OCI-LY3 (cell line): Measurements from ENCODE around the gene MRPS22.

Experiments
- H2AFZ ChIP-seq: fragments of 200-600, 300-600 bp; shearing (Covaris generic); 2 replicates; pipeline ENCODE4 v1.6.0; 2014; ENCODE audit warnings: antibody characterized with exemption, low read depth, low read length
- H3K27ac ChIP-seq: fragments of 200-600, 300-600 bp; sonication (generic); 2 replicates; pipeline ENCODE4 v1.5.1; 2014; ENCODE audit warnings: mild to moderate bottlenecking, low read length, moderate library complexity, mixed read lengths
- H3K27me3 ChIP-seq: fragments of 200-600, 300-600 bp; sonication (generic); 2 replicates; pipeline ENCODE4 v1.6.1; 2014; ENCODE audit warnings: low read depth, low read length, mixed read lengths
- H3K36me3 ChIP-seq: fragments of 200-600, 300-600 bp; sonication (generic); replicated peaks from 2 replicates; pipeline ENCODE3; 2014; ENCODE audit warnings: low read depth, low read length, mixed read lengths
- H3K4me1 ChIP-seq: fragments of 300-600, 200-600 bp; sonication (generic); 2 replicates; pipeline ENCODE4 v1.6.1; 2014; ENCODE audit warnings: low read length, mixed read lengths
- H3K4me2 ChIP-seq: fragments of 200-600, 300-600 bp; sonication (generic); 2 replicates; pipeline ENCODE4 v1.6.1; 2014; ENCODE audit warnings: low read length, mixed read lengths
- H3K4me3 ChIP-seq: fragments of 300-600, 200-600 bp; sonication (generic); 2 replicates; pipeline ENCODE4 v1.5.1; 2014; ENCODE audit warnings: antibody characterized with exemption, mild to moderate bottlenecking, low read length, moderate library complexity
- H3K79me2 ChIP-seq: fragments of 300-600, 200-600 bp; shearing (Covaris generic); 2 replicates; pipeline ENCODE4 v1.6.1; 2014; ENCODE audit warnings: mild to moderate bottlenecking, low read length, mixed read lengths
- H3K9ac ChIP-seq: fragments of 300-600, 200-600 bp; shearing (Covaris generic); 2 replicates; pipeline ENCODE4 v1.6.0; 2014; ENCODE audit warnings: mild to moderate bottlenecking, low read length, moderate library complexity
- H3K9me3 ChIP-seq: fragments of 200-600, 300-600 bp; shearing (Covaris generic); 2 replicates; pipeline ENCODE4 v1.6.1; 2014; ENCODE audit warnings: low read length, mixed read lengths; ENCODE audit not compliant: insufficient read depth
- H4K20me1 ChIP-seq: fragments of 200-600, 300-600 bp; sonication (generic); 2 replicates; pipeline ENCODE4 v1.6.1; 2016; ENCODE audit warnings: low read length, mixed read lengths; ENCODE audit not compliant: insufficient read depth
- CTCF ChIP-seq: fragments of 200-600, 300-600 bp; sonication (generic); IDR thresholded peaks from 2 replicates; pipeline ENCODE4 v1.5.1; 2014; ENCODE audit warnings: antibody characterized with exemption, low read length, low read depth
- EZH2phosphoT487 ChIP-seq: fragments of 200-600 bp; shearing (Covaris generic); IDR thresholded peaks from 2 replicates; pipeline ENCODE4 v1.6.1; 2018; ENCODE audit warnings: antibody characterized with exemption, mixed run types, low read depth

MRPS22 gene

GRCh38 chr3:139317215-139317614 lies 26.6 kb upstream of the MRPS22 start:
- TF ChIP-seq CTCF, result no peak
- no peak for TF ChIP-seq EZH2phosphoT487
- H3K9ac ChIP-seq, result no peak overlapping the region
- H3K4me2 ChIP-seq, result no peak overlapping the region
- no peak overlapping the region for H3K4me3 ChIP-seq
- H3K9me3 ChIP-seq, result no peaks in the 10 kb centered on the region
- no peak overlapping the region for H3K27ac ChIP-seq
- no peaks in the 10 kb centered on the region for H3K79me2 ChIP-seq
- H3K27me3 ChIP-seq, result peaks cover 37% of the 10 kb centered on the region
- H3K4me1 ChIP-seq, result no peaks in the 10 kb centered on the region
- H3K36me3 ChIP-seq, result no peaks in the 10 kb centered on the region
- H4K20me1 ChIP-seq, result no peaks in the 10 kb centered on the region
- H2AFZ ChIP-seq, result no peak overlapping the region

GRCh38 chr3:139317660-139318430 lies 26.0 kb upstream of the MRPS22 start:
- Histone ChIP-seq H2AFZ (no peak overlapping the region), H3K9ac (no peak overlapping the region), H3K36me3 (no peaks in the 10 kb centered on the region), H3K4me3 (no peak overlapping the region), H3K9me3 (no peaks in the 10 kb centered on the region), H3K4me1 (no peaks in the 10 kb centered on the region), H3K79me2 (no peaks in the 10 kb centered on the region), H3K27ac (no peak overlapping the region), H4K20me1 (no peaks in the 10 kb centered on the region), H3K27me3 (peaks cover 37% of the 10 kb centered on the region), H3K4me2 (no peak overlapping the region)
- TF ChIP-seq EZH2phosphoT487, result no peak
- TF ChIP-seq CTCF, result no peak

- no peaks in the 10 kb centered on the region for H4K20me1 ChIP-seq
- H3K9me3 ChIP-seq, result no peaks in the 10 kb centered on the region
- H3K27ac ChIP-seq, result no peak overlapping the region
- TF ChIP-seq CTCF (no peak), EZH2phosphoT487 (no peak)
- no peak overlapping the region for H2AFZ ChIP-seq
- no peak overlapping the region for H3K9ac ChIP-seq
- H3K36me3 ChIP-seq, result no peaks in the 10 kb centered on the region
- H3K27me3 ChIP-seq, result peaks cover 37% of the 10 kb centered on the region
- no peak overlapping the region for H3K4me3 ChIP-seq
- H3K4me2 ChIP-seq, result no peak overlapping the region
- no peaks in the 10 kb centered on the region for H3K4me1 ChIP-seq
- H3K79me2 ChIP-seq, result no peaks in the 10 kb centered on the region
Observed at GRCh38 chr3:139318431-139318816, 25.4 kb upstream of the MRPS22 start.

GRCh38 chr3:139318826-139319225 lies 25.0 kb upstream of the MRPS22 start:
- Histone ChIP-seq H3K9me3 (no peaks in the 10 kb centered on the region), H3K27ac (no peak overlapping the region), H3K4me3 (no peak overlapping the region), H3K9ac (no peak overlapping the region), H3K4me2 (no peak overlapping the region), H3K27me3 (peaks cover 40% of the 10 kb centered on the region), H3K36me3 (no peaks in the 10 kb centered on the region), H4K20me1 (no peaks in the 10 kb centered on the region), H3K4me1 (no peaks in the 10 kb centered on the region), H3K79me2 (no peaks in the 10 kb centered on the region), H2AFZ (no peak overlapping the region)
- TF ChIP-seq EZH2phosphoT487 (no peak), CTCF (no peak)
